H1 (cell line): Measurements from ENCODE around the gene RNF26. TPM values are rescaled to one million over a fixed set of nuclear protein-coding genes. Genes with fewer than 3 reads are reported as not detected.

Experiments
- CTCF ChIA-PET: fragments of 300-600 bp; sonication (Branson Sonifier 250); formaldehyde crosslinking; loops from one replicate; lab custom pipeline; 2021; ENCODE audit not compliant: partially characterized antibody; lab: Charles Lee
- POLR2A ChIA-PET: fragments of 300-600 bp; sonication (Branson Sonifier 250); formaldehyde crosslinking; loops from one replicate; lab custom pipeline; 2021; ENCODE audit warnings: inconsistent platforms; ENCODE audit not compliant: partially characterized antibody; lab: Charles Lee
- DNase-seq, 2 experiments: peaks; one replicate each; pipeline versions ENCODE4 v3.0.0 to v3.0.0-alpha.2; 2010 to 2022; ENCODE audit warnings: low spot score in 2 of 2, low read depth in 1 of 2, mixed read lengths in 1 of 2
- FAIRE-seq: peaks from 2 replicates; lab custom pipeline; 2011; peaks lifted over from hg19 to GRCh38; lab: Jason Lieb, UNC
- H2AFZ ChIP-seq: 2 replicates; pipeline ENCODE4 v1.8.1; 2012; ENCODE audit warnings: low read length, inconsistent platforms
- H2AK5ac ChIP-seq: 2 replicates; pipeline ENCODE4 v1.6.1; 2013; ENCODE audit warnings: low read depth, low read length
- H2BK120ac ChIP-seq: replicated peaks from 2 replicates; pipeline ENCODE3; 2013; ENCODE audit warnings: low read depth, low read length, inconsistent platforms
- H2BK12ac ChIP-seq: 2 replicates; pipeline ENCODE4 v1.6.1; 2013; ENCODE audit warnings: low read depth, low read length
- H2BK15ac ChIP-seq: 2 replicates; pipeline ENCODE4 v1.6.1; 2013; ENCODE audit warnings: low read length
- H2BK20ac ChIP-seq: 2 replicates; pipeline ENCODE4 v1.6.1; 2013; ENCODE audit warnings: low read length
- H2BK5ac ChIP-seq: 2 replicates; pipeline ENCODE4 v1.6.1; 2013; ENCODE audit warnings: low read depth, low read length
- H3K14ac ChIP-seq: 2 replicates; pipeline ENCODE4 v1.6.1; 2013; ENCODE audit warnings: inconsistent platforms; ENCODE audit not compliant: insufficient read length
- H3K18ac ChIP-seq: 2 replicates; pipeline ENCODE4 v1.6.1; 2013; ENCODE audit warnings: low read length; ENCODE audit errors: extremely low read depth
- H3K23ac ChIP-seq: 2 replicates; pipeline ENCODE4 v1.6.1; 2013; ENCODE audit warnings: inconsistent platforms; ENCODE audit not compliant: insufficient read length
- H3K23me2 ChIP-seq: 2 replicates; pipeline ENCODE4 v1.6.1; 2013; ENCODE audit warnings: low read depth, low read length
- H3K27ac ChIP-seq: 2 replicates; pipeline ENCODE4 v1.6.1; 2011; ENCODE audit warnings: low read depth, low read length, inconsistent platforms
- H3K27me3 ChIP-seq, 4 experiments: replicated peaks in 1 of 4; 1 replicate in 1 of 4; 2 replicates in 3 of 4; pipeline versions ENCODE4 v1.6.1 to v1.8.1; 2011 to 2013; ENCODE audit warnings: low read length in 3 of 4, mild to moderate bottlenecking in 3 of 4, inconsistent platforms in 2 of 4, mixed read lengths in 2 of 4, moderate library complexity in 1 of 4; ENCODE audit not compliant: control insufficient read depth in 3 of 4, insufficient read depth in 3 of 4; ENCODE audit errors: extremely low read depth in 1 of 4
- H3K36me3 ChIP-seq, 4 experiments: 2 replicates each; pipeline versions ENCODE4 v1.6.1 to v1.8.1; 2011 to 2013; ENCODE audit warnings: mild to moderate bottlenecking in 4 of 4, low read length in 3 of 4, moderate library complexity in 2 of 4, control low read depth in 1 of 4, inconsistent platforms in 1 of 4; ENCODE audit not compliant: insufficient read depth in 4 of 4, control insufficient read depth in 2 of 4
- H3K4ac ChIP-seq: replicated peaks from 2 replicates; pipeline ENCODE3; 2013; ENCODE audit warnings: low read length, low read depth, mixed read lengths, inconsistent platforms; ENCODE audit not compliant: insufficient read length
- H3K4me1 ChIP-seq, 4 experiments: replicated peaks in 1 of 4; 1 replicate in 1 of 4; 2 replicates in 3 of 4; pipeline versions ENCODE4 v1.6.1 to v1.8.1; 2011 to 2013; ENCODE audit warnings: low read length in 3 of 4, inconsistent platforms in 2 of 4, mixed read lengths in 1 of 4; ENCODE audit not compliant: insufficient read depth in 4 of 4, control insufficient read depth in 3 of 4
- H3K4me2 ChIP-seq, 2 experiments: 2 replicates each; pipeline versions ENCODE4 v1.6.1 to v1.8.1; 2011 to 2013; ENCODE audit warnings: low read depth in 2 of 2, low read length in 2 of 2, control low read depth in 1 of 2, inconsistent platforms in 1 of 2, mild to moderate bottlenecking in 1 of 2; ENCODE audit not compliant: insufficient read depth in 1 of 2
- H3K4me3 ChIP-seq, 4 experiments: fragments of 200-600, 300-600 bp in 1 of 4; sonication (generic), shearing (Covaris generic), sonication (Bioruptor Twin) in 1 of 4; 2 replicates each; pipeline versions ENCODE4 v1.5.1 to v1.8.1; 2011 to 2016; ENCODE audit warnings: low read length in 4 of 4, low read depth in 3 of 4, control low read depth in 2 of 4, inconsistent platforms in 2 of 4, mild to moderate bottlenecking in 2 of 4, mixed read lengths in 1 of 4, moderate library complexity in 1 of 4; ENCODE audit not compliant: insufficient read depth in 2 of 4; ENCODE audit errors: extremely low read depth in 1 of 4
- H3K56ac ChIP-seq: replicated peaks from 2 replicates; pipeline ENCODE3; 2013; ENCODE audit warnings: low read depth, mild to moderate bottlenecking, mixed read lengths, low read length, inconsistent platforms; ENCODE audit not compliant: insufficient read length
- H3K79me1 ChIP-seq: 2 replicates; pipeline ENCODE4 v1.6.1; 2013; ENCODE audit warnings: low read depth, low read length, control low read depth
- H3K79me2 ChIP-seq, 2 experiments: 2 replicates each; pipeline versions ENCODE4 v1.6.1 to v1.8.1; 2012 to 2013; ENCODE audit warnings: low read length in 2 of 2, mild to moderate bottlenecking in 2 of 2, inconsistent platforms in 1 of 2; ENCODE audit not compliant: insufficient read depth in 2 of 2, control insufficient read depth in 1 of 2
- H3K9ac ChIP-seq, 4 experiments: replicated peaks in 1 of 4; 1 replicate in 1 of 4; 2 replicates in 3 of 4; pipeline versions ENCODE4 v1.6.1 to v1.8.1; 2011 to 2013; ENCODE audit warnings: low read depth in 3 of 4, low read length in 3 of 4, control low read depth in 2 of 4, mild to moderate bottlenecking in 2 of 4, moderate library complexity in 2 of 4, inconsistent platforms in 1 of 4; ENCODE audit errors: extremely low read depth in 1 of 4
- H3K9me3 ChIP-seq, 2 experiments: 2 replicates each; pipeline versions ENCODE4 v1.6.1 to v1.8.1; 2012 to 2013; ENCODE audit warnings: mild to moderate bottlenecking in 2 of 2, moderate library complexity in 2 of 2, control low read depth in 1 of 2, inconsistent platforms in 1 of 2, low read depth in 1 of 2, low read length in 1 of 2, mixed read lengths in 1 of 2; ENCODE audit not compliant: insufficient read depth in 2 of 2
- H4K20me1 ChIP-seq, 2 experiments: replicated peaks in 1 of 2; 2 replicates each; pipeline versions ENCODE3 to v1.8.1; 2011 to 2013; ENCODE audit warnings: inconsistent platforms in 2 of 2, low read length in 2 of 2, mild to moderate bottlenecking in 1 of 2; ENCODE audit not compliant: insufficient read depth in 2 of 2, control insufficient read depth in 1 of 2
- H4K5ac ChIP-seq: 2 replicates; pipeline ENCODE4 v1.6.1; 2013; ENCODE audit warnings: low read length, low read depth, mixed read lengths, inconsistent platforms; ENCODE audit not compliant: insufficient read length
- H4K8ac ChIP-seq: 2 replicates; pipeline ENCODE4 v1.8.0; 2013; ENCODE audit warnings: mild to moderate bottlenecking, moderate library complexity, low read length, inconsistent platforms; ENCODE audit not compliant: insufficient read depth; ENCODE audit errors: extremely low read depth
- H4K91ac ChIP-seq: replicated peaks from 2 replicates; pipeline ENCODE3; 2013; ENCODE audit warnings: low read length, mixed read lengths, inconsistent platforms; ENCODE audit not compliant: insufficient read length
- BCL11A ChIP-seq, 2 experiments: IDR thresholded peaks; one replicate each; pipeline ENCODE4 v1.6.1; 2011; ENCODE audit warnings: low read depth in 2 of 2, low read length in 2 of 2, mild to moderate bottlenecking in 2 of 2
- CBX8 ChIP-seq: fragments of 300-800, 300-1000 bp; sonication (generic); IDR thresholded peaks from 2 replicates; pipeline ENCODE4 v1.7.1; 2016; ENCODE audit warnings: low read depth, low read length, borderline replicate concordance
- POLR2AphosphoS5 ChIP-seq: IDR thresholded peaks from 2 replicates; pipeline ENCODE4 v1.6.1; 2011; ENCODE audit warnings: low read depth, low read length
- RNF2 ChIP-seq: fragments of 200-900, 300-1000 bp; sonication (generic); IDR thresholded peaks from 2 replicates; pipeline ENCODE4 v1.7.1; 2016; ENCODE audit warnings: borderline replicate concordance, low read depth, mild to moderate bottlenecking, antibody characterized with exemption, low read length; ENCODE audit not compliant: poor library complexity, severe bottlenecking; ENCODE audit errors: missing control alignments
- SIRT6 ChIP-seq: IDR thresholded peaks from one replicate; pipeline ENCODE4 v1.7.1; 2012; ENCODE audit warnings: low read length, inconsistent platforms
- SRF ChIP-seq: IDR thresholded peaks from 2 replicates; pipeline ENCODE4 v1.6.1; 2011; ENCODE audit warnings: mild to moderate bottlenecking, low read depth, low read length, moderate library complexity
- TAF1 ChIP-seq: IDR thresholded peaks from 2 replicates; pipeline ENCODE4 v1.6.1; 2011; ENCODE audit warnings: mild to moderate bottlenecking, low read depth, low read length
- WGBS, 2 experiments: shearing (Covaris generic) in 1 of 2; methylation state at CpG; one replicate each; pipeline versions ENCODE4 v1.1.6 to v1.1.7; 2013 to 2015; ENCODE audit warnings: low lambda C conversion rate in 2 of 2, mixed read lengths in 2 of 2, inconsistent platforms in 1 of 2, low coverage in 1 of 2, missing lambda C conversion rate in 1 of 2; ENCODE audit not compliant: insufficient replicate concordance in 2 of 2, insufficient coverage in 1 of 2, insufficient read length in 1 of 2; ENCODE audit errors: extremely low coverage in 1 of 2, missing lambda C conversion rate in 1 of 2; 5-methylcytosine and 5-hydroxymethylcytosine counted together
- polyA plus RNA-seq, 7 experiments: library from polyadenylated mRNA; depleted of rRNA in 3 of 7; stranded (reverse) in 5 of 7; unstranded in 2 of 7; fragments of >200 nt in 5 of 7; fragments of 200-250 nt in 2 of 7; gene quantifications; 1 replicate in 5 of 7; 2 replicates in 1 of 7; 4 replicates in 1 of 7; pipeline versions ENCODE4 v1.2.1 to v1.2.3, GENCODE V29; 2011 to 2013; ENCODE audit warnings: missing spikeins in 2 of 7, mixed read lengths in 2 of 7
- total RNA-seq: library from RNA; stranded (reverse); fragmentation: NEBNext Ultra II Directional; extraction: Animal tissue kit (Norgen Biotek cat#: 25700); gene quantifications from 2 replicates; pipeline ENCODE4 v1.2.1, GENCODE V29; 2021

The RNF26 gene
- total and polyA plus RNA-seq, 2 of the 8 experiments (the other 6 are each of a cell fraction or from before 2014, with no cell fraction given) = 82.7 to 84.0 TPM

DNA sequence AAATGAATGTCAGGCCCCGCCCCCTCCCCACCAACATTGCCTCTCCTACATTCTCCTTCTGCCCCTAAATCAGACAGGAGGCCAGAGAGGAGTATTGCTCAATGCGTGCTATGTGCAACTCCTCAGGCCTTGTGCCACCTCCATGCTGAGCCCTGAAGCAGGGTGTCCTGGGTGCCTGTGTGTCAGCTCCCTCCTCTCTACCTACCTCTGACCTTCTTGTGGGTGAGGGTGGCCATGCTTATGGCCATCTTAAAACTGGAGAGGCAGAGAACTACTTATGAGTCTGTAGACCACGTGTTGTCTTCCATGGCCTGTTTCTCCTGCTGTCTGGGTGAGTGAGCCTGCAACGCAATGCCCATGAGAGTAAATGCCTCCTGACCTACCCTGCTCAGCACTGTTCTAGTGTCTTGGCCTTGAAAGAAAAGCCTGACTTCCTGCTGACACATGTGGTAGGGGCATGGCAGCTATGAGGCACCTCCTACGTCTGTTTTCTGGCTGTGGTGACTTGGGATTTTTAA lies 27.9 kb upstream of the RNF26 start:
- H2BK120ac ChIP-seq = no peak overlapping the region
- H3K18ac ChIP-seq = no peak overlapping the region
- H2BK12ac ChIP-seq = no peak overlapping the region
- H4K5ac ChIP-seq = no peak overlapping the region
- no peak overlapping the region for H2AK5ac ChIP-seq
- H3K79me1 ChIP-seq = no peaks in the 10 kb centered on the region; the same call in 1 of the 2 replicates
- H3K4me3 ChIP-seq = no peak overlapping the region
- TF ChIP-seq TAF1 = no peak
- TF ChIP-seq SRF = no peak
- TF ChIP-seq POLR2AphosphoS5 = peak; percentile 51
- TF ChIP-seq RNF2 = no peak
- TF ChIP-seq BCL11A (IDR thresholded peaks at IDR 0.05; ENCODE audit: low read depth in 2 of 2, low read length in 2 of 2) = no peak
- no peak for TF ChIP-seq SIRT6
- no peak for TF ChIP-seq CBX8
- TF ChIP-seq, all 59 proteins: peak for 1
- H2BK20ac ChIP-seq = no peak overlapping the region
- H3K27ac ChIP-seq = no peak overlapping the region; the same call in 1 of the 2 replicates
- H4K91ac ChIP-seq = no peak overlapping the region
- 93% methylated on average over 5 of the region's 5 CpGs; no CpG with 5 or more reads in 1 of the 2 experiments for WGBS, 2 experiments
- ChIA-PET CTCF (interaction anchor here (0.7 to 13.8 kb wide), 11 partner anchors 9 to 137 kb away, joined by 3 to 174 read pairs (median 5); no protein-coding TSS in a partner anchor), POLR2A (interaction anchor here (1.0 to 5.6 kb wide), 4 partner anchors 11 to 194 kb away, joined by 3 to 44 read pairs (median 4); partner anchors contain the start of gene MCAM)
- H3K9me3 ChIP-seq = no peaks in the 10 kb centered on the region
- no peaks in the 10 kb centered on the region for H3K4me1 ChIP-seq
- DNase-seq (no peak), FAIRE-seq (no peak)
- no peaks in the 10 kb centered on the region for H3K27me3 ChIP-seq
- no peak overlapping the region for H3K9ac ChIP-seq
- H3K14ac ChIP-seq = no peak overlapping the region
- H3K56ac ChIP-seq = no peak overlapping the region
- H2AFZ ChIP-seq = no peak overlapping the region
- H2BK5ac ChIP-seq = 0 out of 2 replicates have a peak overlapping the region, but pooled peaks have one; percentile 0
- no peaks in the 10 kb centered on the region for H3K79me2 ChIP-seq
- H3K4ac ChIP-seq = no peak overlapping the region
- no peak overlapping the region for H2BK15ac ChIP-seq
- H3K23ac ChIP-seq = no peak overlapping the region
- no peaks in the 10 kb centered on the region for H3K23me2 ChIP-seq
- H4K20me1 ChIP-seq = peaks cover 6 to 7% of the 10 kb centered on the region in 2 experiments
- H3K4me2 ChIP-seq = no peak overlapping the region
- H3K36me3 ChIP-seq = peaks cover 7 to 48% (median 22%) of the 10 kb centered on the region in 4 experiments; a peak in 7 of 8 replicates
- no peak overlapping the region for H4K8ac ChIP-seq
